Osteocyte (in vitro differentiated cells): Measurements from ENCODE around the gene RNF148. TPM values are rescaled to one million over a fixed set of nuclear protein-coding genes. Genes with fewer than 3 reads are reported as not detected.
"Not testable (repeated sequence)": the region's sequence is repeated elsewhere in the genome, so short reads cannot be mapped to it uniquely, and the experiment has no call there.

Source experiments
- DNase-seq: peaks from one replicate; pipeline ENCODE4 v3.0.0; 2021; ENCODE audit warnings: mixed read lengths; ENCODE audit not compliant: unreplicated experiment; ENCODE audit errors: extremely low spot score
- H3K27ac Mint-ChIP-seq: one replicate; pipeline ENCODE4 v1.8.0; 2021; ENCODE audit warnings: mild to moderate bottlenecking, mixed read lengths; ENCODE audit not compliant: unreplicated experiment
- H3K27me3 Mint-ChIP-seq: one replicate; pipeline ENCODE4 v1.8.0; 2021; ENCODE audit warnings: mixed read lengths; ENCODE audit not compliant: unreplicated experiment
- H3K36me3 Mint-ChIP-seq: one replicate; pipeline ENCODE4 v1.8.0; 2021; ENCODE audit warnings: mixed read lengths; ENCODE audit not compliant: unreplicated experiment
- H3K4me1 Mint-ChIP-seq: one replicate; pipeline ENCODE4 v1.8.0; 2021; ENCODE audit warnings: mixed read lengths; ENCODE audit not compliant: unreplicated experiment
- H3K4me3 Mint-ChIP-seq: one replicate; pipeline ENCODE4 v1.8.0; 2021; ENCODE audit warnings: mild to moderate bottlenecking, moderate library complexity, mixed read lengths; ENCODE audit not compliant: unreplicated experiment
- H3K9me3 Mint-ChIP-seq: one replicate; pipeline ENCODE4 v1.8.0; 2021; ENCODE audit warnings: mixed read lengths; ENCODE audit not compliant: unreplicated experiment
- total RNA-seq: library from RNA; stranded (reverse); gene quantifications from 2 replicates; pipeline ENCODE4 v1.2.1, GENCODE V29; 2021
- TF ChIP-seq, protein P1 (sequence below): fragments of 200-600 bp; sonication (generic); IDR thresholded peaks from 2 replicates; pipeline ENCODE4 v1.5.0; 2021; ENCODE audit warnings: antibody characterized with exemption, mild to moderate bottlenecking, moderate library complexity

Gene RNF148
- total RNA-seq, 1 donor from 2014 or later: not detected

DNA sequence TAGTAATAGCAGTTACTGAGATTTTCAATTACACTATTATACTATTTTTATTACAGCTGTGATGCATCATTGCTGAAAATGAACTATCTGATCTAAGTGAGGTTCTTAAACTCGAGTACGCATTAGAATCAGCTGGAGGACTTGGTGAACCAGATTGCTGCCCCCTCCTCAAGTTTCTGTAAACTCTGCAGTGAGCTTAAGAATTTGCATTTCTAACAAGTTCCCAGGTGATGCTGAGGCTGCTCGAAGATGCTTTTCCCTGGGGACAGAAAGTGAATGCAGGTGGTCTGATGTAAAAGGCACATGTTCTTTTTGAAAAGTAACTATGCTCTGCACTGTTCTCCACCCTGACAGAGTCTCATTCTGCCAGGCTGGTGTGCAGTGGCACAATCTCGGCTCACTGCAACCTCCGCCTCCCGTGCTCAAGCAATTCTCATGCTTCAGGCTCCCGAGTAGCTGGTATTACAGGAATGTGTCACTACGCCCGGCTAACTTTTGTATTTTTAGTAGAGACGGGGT is 16.3 kb downstream of the RNF148 start:
- TF ChIP-seq, protein P1, sequence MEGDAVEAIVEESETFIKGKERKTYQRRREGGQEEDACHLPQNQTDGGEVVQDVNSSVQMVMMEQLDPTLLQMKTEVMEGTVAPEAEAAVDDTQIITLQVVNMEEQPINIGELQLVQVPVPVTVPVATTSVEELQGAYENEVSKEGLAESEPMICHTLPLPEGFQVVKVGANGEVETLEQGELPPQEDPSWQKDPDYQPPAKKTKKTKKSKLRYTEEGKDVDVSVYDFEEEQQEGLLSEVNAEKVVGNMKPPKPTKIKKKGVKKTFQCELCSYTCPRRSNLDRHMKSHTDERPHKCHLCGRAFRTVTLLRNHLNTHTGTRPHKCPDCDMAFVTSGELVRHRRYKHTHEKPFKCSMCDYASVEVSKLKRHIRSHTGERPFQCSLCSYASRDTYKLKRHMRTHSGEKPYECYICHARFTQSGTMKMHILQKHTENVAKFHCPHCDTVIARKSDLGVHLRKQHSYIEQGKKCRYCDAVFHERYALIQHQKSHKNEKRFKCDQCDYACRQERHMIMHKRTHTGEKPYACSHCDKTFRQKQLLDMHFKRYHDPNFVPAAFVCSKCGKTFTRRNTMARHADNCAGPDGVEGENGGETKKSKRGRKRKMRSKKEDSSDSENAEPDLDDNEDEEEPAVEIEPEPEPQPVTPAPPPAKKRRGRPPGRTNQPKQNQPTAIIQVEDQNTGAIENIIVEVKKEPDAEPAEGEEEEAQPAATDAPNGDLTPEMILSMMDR: no peak
- Mint-ChIP-seq H3K36me3 (no peaks in the 10 kb centered on the region), H3K4me3 (no peak overlapping the region), H3K9me3 (peaks cover 5% of the 10 kb centered on the region), H3K27ac (no peak overlapping the region), H3K4me1 (no peaks in the 10 kb centered on the region), H3K27me3 (no peaks in the 10 kb centered on the region)
- DNase-seq: no peak

DNA sequence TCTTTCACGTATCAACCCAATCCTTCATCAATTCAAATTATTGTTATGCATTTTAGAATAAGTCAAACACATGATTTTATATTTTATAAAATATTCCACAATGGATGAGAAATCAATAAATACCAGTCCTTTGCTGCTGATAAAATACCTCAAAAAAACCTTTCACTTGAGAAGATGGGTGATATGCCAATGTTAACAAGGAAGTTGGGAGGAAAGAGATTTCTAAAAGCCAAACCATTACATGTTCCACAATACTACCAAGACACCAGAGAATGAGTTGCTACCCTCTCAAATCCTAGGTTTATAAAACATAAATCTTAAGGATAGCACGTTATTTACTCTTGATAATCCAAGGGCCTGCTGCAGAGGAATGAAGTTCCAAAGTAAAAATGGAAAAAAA is 18.2 kb downstream of the RNF148 start:
- TF ChIP-seq, protein P1: no peak
- H3K36me3 Mint-ChIP-seq: no peaks in the 10 kb centered on the region

DNA sequence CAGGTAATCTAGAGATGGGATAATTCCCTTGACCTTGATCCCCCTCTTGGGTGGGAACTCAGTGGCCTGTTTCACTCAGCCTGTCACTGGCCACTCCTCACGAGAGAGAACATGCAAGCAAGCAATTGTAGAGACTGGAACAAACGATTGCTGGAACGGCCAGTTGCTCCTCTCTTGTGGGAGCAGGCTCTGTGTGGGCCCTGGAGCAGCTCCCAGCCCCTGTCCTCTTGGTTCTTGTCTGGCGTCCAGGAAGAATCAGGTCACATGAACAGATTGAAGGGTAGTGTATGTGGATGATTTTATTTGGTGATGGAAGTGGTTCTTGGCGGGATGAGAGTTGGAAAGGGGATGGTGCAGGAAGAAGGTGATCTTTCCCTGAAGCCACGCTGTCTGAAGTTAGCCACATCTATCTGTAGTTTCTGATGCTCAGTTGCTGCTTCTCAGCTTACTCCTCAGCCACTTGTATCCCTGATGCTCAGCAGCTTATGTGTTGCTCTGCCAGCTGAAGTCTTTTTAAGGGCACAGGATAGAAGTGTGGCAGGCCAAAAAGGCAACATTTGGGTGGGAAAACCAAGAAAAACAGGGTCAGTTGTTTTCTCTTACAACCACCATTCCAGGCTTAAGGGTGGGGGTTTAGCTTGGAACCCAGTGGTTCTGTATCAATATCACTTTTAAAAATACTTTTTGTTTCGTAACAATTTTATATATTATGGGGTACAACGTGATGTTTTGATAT is 19.7 kb downstream of the RNF148 start:
- no peak overlapping the region for H3K27ac Mint-ChIP-seq
- no peak overlapping the region for H3K4me3 Mint-ChIP-seq
- H3K4me1 Mint-ChIP-seq: no peaks in the 10 kb centered on the region
- H3K27me3 Mint-ChIP-seq: no peaks in the 10 kb centered on the region
- TF ChIP-seq, protein P1: no peak
- no peaks in the 10 kb centered on the region for H3K36me3 Mint-ChIP-seq
- no peak for DNase-seq
- peaks cover 8% of the 10 kb centered on the region for H3K9me3 Mint-ChIP-seq

More for the DNA sequence above, 18.2 kb downstream of the RNF148 start:
- no peaks in the 10 kb centered on the region for H3K9me3 Mint-ChIP-seq
- no peak overlapping the region for H3K27ac Mint-ChIP-seq
- H3K27me3 Mint-ChIP-seq: no peaks in the 10 kb centered on the region
- DNase-seq: no peak
- no peak overlapping the region for H3K4me3 Mint-ChIP-seq
- H3K4me1 Mint-ChIP-seq: no peaks in the 10 kb centered on the region

DNA sequence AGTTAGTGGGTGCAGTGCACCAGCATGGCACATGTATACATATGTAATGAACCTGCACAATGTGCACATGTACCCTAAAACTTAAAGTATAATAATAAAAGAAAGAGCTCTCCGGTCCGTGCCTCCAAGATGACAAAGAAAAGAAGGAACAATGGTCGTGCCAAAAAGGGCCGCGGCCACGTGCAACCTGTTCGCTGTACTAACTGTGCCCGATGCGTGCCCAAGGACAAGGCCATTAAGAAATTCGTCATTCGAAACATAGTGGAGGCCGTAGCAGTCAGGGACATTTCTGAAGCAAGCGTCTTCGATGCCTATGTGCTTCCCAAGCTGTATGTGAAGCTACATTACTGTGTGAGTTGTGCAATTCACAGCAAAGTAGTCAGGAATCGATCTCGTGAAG is 21.5 kb downstream of the RNF148 start:
- not testable (repeated sequence) for H3K27ac Mint-ChIP-seq, H3K27me3 Mint-ChIP-seq, H3K4me3 Mint-ChIP-seq, DNase-seq, H3K36me3 Mint-ChIP-seq, H3K9me3 Mint-ChIP-seq, H3K4me1 Mint-ChIP-seq

DNA sequence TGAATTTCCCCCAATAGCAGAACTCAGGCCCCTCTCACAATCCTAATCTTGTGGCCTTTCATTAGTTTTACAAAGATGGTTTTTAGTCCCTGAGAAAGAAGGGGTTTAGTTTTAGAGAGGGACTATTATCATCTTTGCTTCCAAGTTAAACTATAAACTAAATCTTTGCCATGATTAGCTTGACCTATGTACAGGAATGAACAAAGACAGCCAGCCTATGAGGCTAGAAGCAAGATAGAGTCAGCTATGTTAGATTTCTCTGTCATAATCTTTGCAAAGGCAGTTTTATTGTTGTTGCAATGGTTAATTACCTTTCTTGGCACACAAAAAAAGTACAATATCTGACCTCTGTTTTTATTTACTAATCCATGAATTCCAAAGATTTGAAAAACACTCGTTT is 22.9 kb downstream of the RNF148 start:
- no peak overlapping the region for H3K27ac Mint-ChIP-seq
- H3K27me3 Mint-ChIP-seq: no peaks in the 10 kb centered on the region

DNA sequence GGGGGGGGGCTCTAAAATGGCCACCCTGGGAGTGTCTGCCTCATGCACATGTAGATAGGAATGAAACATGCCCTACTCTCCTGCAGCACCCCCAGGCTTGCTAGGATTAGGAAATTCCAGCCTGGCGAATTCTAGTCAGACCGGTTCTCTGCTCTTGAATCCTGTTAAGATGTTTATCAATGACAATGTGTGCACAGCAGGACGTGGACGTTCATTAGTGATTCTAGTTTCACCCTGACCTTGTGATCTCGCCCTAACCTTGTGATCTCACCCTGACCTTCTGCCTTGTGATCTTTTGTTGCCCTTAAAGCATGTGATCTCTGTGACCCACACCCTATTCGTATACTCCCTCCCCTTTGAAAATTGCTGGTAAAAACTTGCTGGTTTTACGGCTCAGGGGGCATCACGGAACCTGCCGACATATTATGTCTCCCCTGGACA is 23.4 kb downstream of the RNF148 start:
- H3K9me3 Mint-ChIP-seq, H3K4me3 Mint-ChIP-seq, H3K4me1 Mint-ChIP-seq, DNase-seq, H3K36me3 Mint-ChIP-seq, H3K27me3 Mint-ChIP-seq, H3K27ac Mint-ChIP-seq: not testable (repeated sequence)

More for the DNA sequence above, 22.9 kb downstream of the RNF148 start:
- no peaks in the 10 kb centered on the region for H3K36me3 Mint-ChIP-seq
- H3K4me3 Mint-ChIP-seq: no peak overlapping the region
- peaks cover 9% of the 10 kb centered on the region for H3K9me3 Mint-ChIP-seq
- TF ChIP-seq, protein P1: no peak
- H3K4me1 Mint-ChIP-seq: no peaks in the 10 kb centered on the region
- no peak for DNase-seq
